Measurements from ENCODE around the gene FOXO6. TPM values are rescaled to one million over a fixed set of nuclear protein-coding genes. Genes with fewer than 3 reads are reported as not detected.

FOXO6 gene
- total RNA-seq, 1 experiment from 2014 or later = 0.47 TPM

- Mint-ChIP-seq H3K27ac (ENCODE audit: unreplicated experiment) (no peak overlapping the region), H3K36me3 (ENCODE audit: insufficient read depth, unreplicated experiment) (no peaks in the 10 kb centered on the region), H3K27me3 (ENCODE audit: unreplicated experiment) (peaks cover 77% of the 10 kb centered on the region), H3K4me1 (ENCODE audit: low read depth, unreplicated experiment) (no peaks in the 10 kb centered on the region), H3K9me3 (ENCODE audit: low read depth, unreplicated experiment) (no peaks in the 10 kb centered on the region), H3K4me3 (ENCODE audit: low read depth, unreplicated experiment) (no peak overlapping the region)
- TF ChIP-seq, protein P1, sequence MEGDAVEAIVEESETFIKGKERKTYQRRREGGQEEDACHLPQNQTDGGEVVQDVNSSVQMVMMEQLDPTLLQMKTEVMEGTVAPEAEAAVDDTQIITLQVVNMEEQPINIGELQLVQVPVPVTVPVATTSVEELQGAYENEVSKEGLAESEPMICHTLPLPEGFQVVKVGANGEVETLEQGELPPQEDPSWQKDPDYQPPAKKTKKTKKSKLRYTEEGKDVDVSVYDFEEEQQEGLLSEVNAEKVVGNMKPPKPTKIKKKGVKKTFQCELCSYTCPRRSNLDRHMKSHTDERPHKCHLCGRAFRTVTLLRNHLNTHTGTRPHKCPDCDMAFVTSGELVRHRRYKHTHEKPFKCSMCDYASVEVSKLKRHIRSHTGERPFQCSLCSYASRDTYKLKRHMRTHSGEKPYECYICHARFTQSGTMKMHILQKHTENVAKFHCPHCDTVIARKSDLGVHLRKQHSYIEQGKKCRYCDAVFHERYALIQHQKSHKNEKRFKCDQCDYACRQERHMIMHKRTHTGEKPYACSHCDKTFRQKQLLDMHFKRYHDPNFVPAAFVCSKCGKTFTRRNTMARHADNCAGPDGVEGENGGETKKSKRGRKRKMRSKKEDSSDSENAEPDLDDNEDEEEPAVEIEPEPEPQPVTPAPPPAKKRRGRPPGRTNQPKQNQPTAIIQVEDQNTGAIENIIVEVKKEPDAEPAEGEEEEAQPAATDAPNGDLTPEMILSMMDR (IDR thresholded peaks at IDR 0.05; ENCODE audit: unreplicated experiment) = no peak
- CTCF ChIA-PET = no interaction called here
- intact Hi-C loops (cut with micrococcal nuclease; ENCODE audit: unreplicated experiment) = no loop called here
- DNase-seq = no peak
- BruUV-seq (replicated peaks) = no TSS peak
Measured at GRCh38 chr1:41397753-41398330, 36.6 kb downstream of the FOXO6 start.

DNA sequence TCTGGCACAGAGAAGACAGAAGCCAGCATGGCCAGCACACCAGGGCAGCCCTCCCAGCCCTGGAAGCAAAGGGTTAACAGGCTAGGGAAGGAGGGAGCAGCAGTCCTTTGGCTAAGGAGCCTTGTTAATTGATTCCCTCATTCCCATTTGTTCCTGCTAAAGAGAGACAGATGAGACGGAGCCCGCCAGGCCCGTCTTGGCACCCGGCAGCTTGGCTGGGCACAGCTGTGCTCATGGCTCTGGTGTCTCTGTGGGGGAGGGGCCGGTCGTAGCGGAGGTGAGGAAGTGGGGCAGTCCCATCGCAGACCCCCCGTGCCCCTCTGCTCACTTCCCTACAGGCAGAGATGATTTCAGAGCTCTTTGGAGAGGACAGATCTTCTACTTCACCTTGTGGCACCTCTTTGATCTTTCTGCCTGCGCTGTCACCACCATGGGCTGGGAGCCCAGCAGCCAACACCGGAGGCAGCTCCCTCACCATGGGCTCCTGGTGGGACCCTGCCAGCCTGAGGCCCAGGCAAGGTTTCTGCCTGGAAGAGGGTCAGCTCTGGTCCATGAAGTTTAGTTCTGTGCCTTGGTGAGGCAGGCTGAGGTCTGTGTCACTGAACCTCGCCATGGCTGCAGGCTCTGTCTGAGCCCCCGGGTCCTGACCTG is 38.0 kb downstream of the FOXO6 start:
- CTCF ChIA-PET = no interaction called here
- H3K9me3 Mint-ChIP-seq (ENCODE audit: low read depth, unreplicated experiment) = no peaks in the 10 kb centered on the region
- no peaks in the 10 kb centered on the region for H3K36me3 Mint-ChIP-seq (ENCODE audit: insufficient read depth, unreplicated experiment)
- no peak overlapping the region for H3K4me3 Mint-ChIP-seq (ENCODE audit: low read depth, unreplicated experiment)
- H3K4me1 Mint-ChIP-seq (ENCODE audit: low read depth, unreplicated experiment) = no peaks in the 10 kb centered on the region
- TF ChIP-seq, protein P1 (IDR thresholded peaks at IDR 0.05; ENCODE audit: unreplicated experiment) = no peak
- H3K27ac Mint-ChIP-seq (ENCODE audit: unreplicated experiment) = no peak overlapping the region
- no TSS peak for BruUV-seq (replicated peaks)
- DNase-seq = no peak
- peaks cover 77% of the 10 kb centered on the region for H3K27me3 Mint-ChIP-seq (ENCODE audit: unreplicated experiment)
- intact Hi-C loops (cut with micrococcal nuclease; ENCODE audit: unreplicated experiment) = no loop called here

DNA sequence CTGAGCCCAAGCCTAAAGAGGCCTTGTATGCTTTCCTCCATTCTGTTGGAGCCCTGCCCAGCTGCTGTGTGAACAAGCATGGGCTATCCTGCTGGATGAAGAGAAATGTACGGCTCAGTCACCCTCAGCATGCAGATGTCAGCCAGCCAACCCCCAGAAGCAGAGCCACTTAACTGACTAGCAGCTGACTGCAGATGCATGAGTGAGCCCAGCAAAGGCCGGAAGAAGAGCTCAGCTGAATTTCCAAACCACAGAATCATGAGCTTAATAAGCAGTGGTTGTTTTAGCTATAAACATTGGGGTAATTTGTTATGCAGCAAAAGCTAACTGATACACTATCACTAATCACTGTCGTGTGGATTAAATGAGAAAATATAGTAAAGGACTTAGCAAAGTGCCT is 39.0 kb downstream of the FOXO6 start:
- H3K4me1 Mint-ChIP-seq (ENCODE audit: low read depth, unreplicated experiment) = no peaks in the 10 kb centered on the region
- DNase-seq = no peak
- no peaks in the 10 kb centered on the region for H3K36me3 Mint-ChIP-seq (ENCODE audit: insufficient read depth, unreplicated experiment)
- BruUV-seq (replicated peaks) = no TSS peak
- H3K9me3 Mint-ChIP-seq (ENCODE audit: low read depth, unreplicated experiment) = no peaks in the 10 kb centered on the region
- H3K4me3 Mint-ChIP-seq (ENCODE audit: low read depth, unreplicated experiment) = no peak overlapping the region
- CTCF ChIA-PET = no interaction called here
- H3K27me3 Mint-ChIP-seq (ENCODE audit: unreplicated experiment) = peaks cover 77% of the 10 kb centered on the region
- intact Hi-C loops (cut with micrococcal nuclease; ENCODE audit: unreplicated experiment) = no loop called here
- no peak overlapping the region for H3K27ac Mint-ChIP-seq (ENCODE audit: unreplicated experiment)
- TF ChIP-seq, protein P1 (IDR thresholded peaks at IDR 0.05; ENCODE audit: unreplicated experiment) = no peak

DNA sequence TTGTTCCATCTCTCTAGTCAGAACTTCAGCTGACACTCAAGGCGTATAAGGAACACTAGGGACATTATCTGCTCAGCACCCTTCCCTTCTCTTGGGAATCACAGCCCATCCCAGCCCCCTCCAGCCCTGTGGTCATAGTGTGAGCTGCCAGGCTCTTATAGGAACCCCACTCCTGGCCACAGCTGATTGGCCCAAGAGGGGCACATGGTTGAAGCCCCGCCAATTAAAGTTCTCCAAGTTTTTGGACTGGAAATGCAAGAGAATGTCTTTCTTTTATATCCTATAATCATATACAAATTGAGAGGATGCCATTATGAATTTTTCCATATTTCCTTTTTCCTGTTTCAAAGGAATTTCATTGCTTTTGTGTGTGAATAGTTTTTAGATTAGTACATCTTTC is 40.7 kb downstream of the FOXO6 start:
- TF ChIP-seq, protein P1 (IDR thresholded peaks at IDR 0.05; ENCODE audit: unreplicated experiment) = no peak
- CTCF ChIA-PET = no interaction called here
- no peaks in the 10 kb centered on the region for H3K9me3 Mint-ChIP-seq (ENCODE audit: low read depth, unreplicated experiment)
- H3K36me3 Mint-ChIP-seq (ENCODE audit: insufficient read depth, unreplicated experiment) = no peaks in the 10 kb centered on the region
- no peak for DNase-seq
- H3K4me1 Mint-ChIP-seq (ENCODE audit: low read depth, unreplicated experiment) = no peaks in the 10 kb centered on the region
- BruUV-seq (replicated peaks) = no TSS peak
- peaks cover 77% of the 10 kb centered on the region for H3K27me3 Mint-ChIP-seq (ENCODE audit: unreplicated experiment)
- H3K27ac Mint-ChIP-seq (ENCODE audit: unreplicated experiment) = no peak overlapping the region
- H3K4me3 Mint-ChIP-seq (ENCODE audit: low read depth, unreplicated experiment) = no peak overlapping the region
- intact Hi-C loops (cut with micrococcal nuclease; ENCODE audit: unreplicated experiment) = no loop called here

Measured in Calu3 (cell line).